ENCODE data around the gene MAP3K10. TPM values are rescaled to one million over a fixed set of nuclear protein-coding genes. Genes with fewer than 3 reads are reported as not detected.

Gene MAP3K10
- total RNA-seq, 1 experiment from 2014 or later, result 11.2 TPM

GRCh38 chr19:40224342-40225150, 33.3 kb downstream of the MAP3K10 start:
- Histone ChIP-seq H3K27me3 (ENCODE audit: low read length) (no peaks in the 10 kb centered on the region), H3K4me1 (ENCODE audit: insufficient read depth, low read length) (peaks cover 19% of the 10 kb centered on the region), H3F3A (ENCODE audit: low read length, unreplicated experiment) (no peaks in the 10 kb centered on the region), H3K4me3 (ENCODE audit: low read length) (no peak overlapping the region), H3K27ac (ENCODE audit: low read length) (no peak overlapping the region), H3K9me3 (ENCODE audit: low read length) (no peaks in the 10 kb centered on the region), H2AFZ (ENCODE audit: low read length) (no peak overlapping the region), H3K9ac (ENCODE audit: low read length) (no peak overlapping the region), H4K20me1 (ENCODE audit: low read length) (no peaks in the 10 kb centered on the region), H3K36me3 (ENCODE audit: low read depth, low read length) (no peaks in the 10 kb centered on the region), H3K79me2 (ENCODE audit: low read length) (no peaks in the 10 kb centered on the region), H3K9me2 (replicated peaks; ENCODE audit: low read length) (no peaks in the 10 kb centered on the region), H3K4me2 (ENCODE audit: low read length) (no peak overlapping the region)
- ChIA-PET POLR2A (ENCODE audit: unreplicated experiment) (no interaction called here), CTCF (no interaction called here)
- no TSS peak for BruUV-seq (replicated peaks)
- DNase-seq (no peak), ATAC-seq (no peak)
- intact Hi-C loops (cut with micrococcal nuclease), result no loop called here
- no peak for TF ChIP-seq CTCF (conservative IDR thresholded peaks at IDR 0.05; ENCODE audit: low read depth, low read length)

- ATAC-seq, result peak; percentile 16
- POLR2A ChIA-PET (ENCODE audit: unreplicated experiment), result no interaction called here
- no peaks in the 10 kb centered on the region for H3K79me2 ChIP-seq (ENCODE audit: low read length)
- peak overlapping the region; percentile 40; the same call in 1 of the 2 replicates for H3K4me3 ChIP-seq (ENCODE audit: low read length)
- TF ChIP-seq CTCF (conservative IDR thresholded peaks at IDR 0.05; ENCODE audit: low read depth, low read length) (no peak; the same call in 1 of the 2 replicates), EZH2 (IDR thresholded peaks at IDR 0.05; ENCODE audit: low read length, unreplicated experiment) (no peak), EZH2phosphoT487 (IDR thresholded peaks at IDR 0.05; ENCODE audit: borderline replicate concordance, low read length) (no peak)
- no peaks in the 10 kb centered on the region for H3K9me2 ChIP-seq (replicated peaks; ENCODE audit: low read length)
- H3K27ac ChIP-seq (ENCODE audit: low read length), result no peak overlapping the region
- H3K4me1 ChIP-seq (ENCODE audit: insufficient read depth, low read length), result peaks cover 17% of the 10 kb centered on the region
- BruUV-seq (replicated peaks), result no TSS peak
- H3K4me2 ChIP-seq (ENCODE audit: low read length), result peak overlapping the region; percentile 68
- no peaks in the 10 kb centered on the region for H3K9me3 ChIP-seq (ENCODE audit: low read length)
- no peaks in the 10 kb centered on the region for H3F3A ChIP-seq (ENCODE audit: low read length, unreplicated experiment)
- no peak for DNase-seq
- CTCF ChIA-PET, result no interaction called here
- no peak overlapping the region for H3K9ac ChIP-seq (ENCODE audit: low read length)
- H3K36me3 ChIP-seq (ENCODE audit: low read depth, low read length), result no peaks in the 10 kb centered on the region
- intact Hi-C loops (cut with micrococcal nuclease), result no loop called here
- H2AFZ ChIP-seq (ENCODE audit: low read length), result peak overlapping the region; percentile 59
- H3K27me3 ChIP-seq (ENCODE audit: low read length), result no peaks in the 10 kb centered on the region
- H4K20me1 ChIP-seq (ENCODE audit: low read length), result no peaks in the 10 kb centered on the region
These were observed 34.4 kb downstream of the MAP3K10 start for GRCh38 chr19:40225440-40226305.

- no peak overlapping the region for H3K9ac ChIP-seq (ENCODE audit: low read length)
- DNase-seq, result no peak
- CTCF ChIA-PET, result no interaction called here
- no peaks in the 10 kb centered on the region for H3F3A ChIP-seq (ENCODE audit: low read length, unreplicated experiment)
- no peak overlapping the region for H3K4me3 ChIP-seq (ENCODE audit: low read length)
- TF ChIP-seq EZH2phosphoT487 (IDR thresholded peaks at IDR 0.05; ENCODE audit: borderline replicate concordance, low read length) (no peak), CTCF (conservative IDR thresholded peaks at IDR 0.05; ENCODE audit: low read depth, low read length) (no peak), EZH2 (IDR thresholded peaks at IDR 0.05; ENCODE audit: low read length, unreplicated experiment) (no peak)
- no peaks in the 10 kb centered on the region for H3K27me3 ChIP-seq (ENCODE audit: low read length)
- H3K4me1 ChIP-seq (ENCODE audit: insufficient read depth, low read length), result peaks cover 17% of the 10 kb centered on the region
- intact Hi-C loops (cut with micrococcal nuclease), result no loop called here
- no peaks in the 10 kb centered on the region for H4K20me1 ChIP-seq (ENCODE audit: low read length)
- POLR2A ChIA-PET (ENCODE audit: unreplicated experiment), result no interaction called here
- no peaks in the 10 kb centered on the region for H3K9me3 ChIP-seq (ENCODE audit: low read length)
- H2AFZ ChIP-seq (ENCODE audit: low read length), result no peak overlapping the region
- no peaks in the 10 kb centered on the region for H3K9me2 ChIP-seq (replicated peaks; ENCODE audit: low read length)
- no peak for ATAC-seq
- BruUV-seq (replicated peaks), result no TSS peak
- H3K79me2 ChIP-seq (ENCODE audit: low read length), result no peaks in the 10 kb centered on the region
- H3K27ac ChIP-seq (ENCODE audit: low read length), result no peak overlapping the region
- H3K4me2 ChIP-seq (ENCODE audit: low read length), result no peak overlapping the region
- no peaks in the 10 kb centered on the region for H3K36me3 ChIP-seq (ENCODE audit: low read depth, low read length)
These were observed 37.1 kb downstream of the MAP3K10 start for GRCh38 chr19:40228346-40228745.
